Left lung (tissue), 10 donors: Measurements from ENCODE around the gene PDSS2. TPM values are rescaled to one million over a fixed set of nuclear protein-coding genes. Genes with fewer than 3 reads are reported as not detected.
"Not testable (repeated sequence)": the region's sequence is repeated elsewhere in the genome, so short reads cannot be mapped to it uniquely, and the experiment has no call there.

Experiments used
- ATAC-seq: fragments of 200-7000 bp; cut with Tn5 transposase; one replicate; pipeline ENCODE4 v1.9.1; 2020; ENCODE audit warnings: moderate library complexity
- DNase-seq, 4 donors: peaks; one replicate each; pipeline ENCODE4 v3.0.0-alpha.2; 2013 to 2020
- H3K27ac ChIP-seq, 2 donors: fragments of 200-600 bp; sonication (generic) in 1 of 2; one replicate each; pipeline versions ENCODE4 v1.5.0 to v1.8.0; 2020 to 2021
- H3K27me3 ChIP-seq, 2 donors: fragments of 200-600 bp; sonication (generic) in 1 of 2; one replicate each; pipeline versions ENCODE4 v1.5.0 to v1.8.0; 2020 to 2021
- H3K36me3 ChIP-seq, 2 donors: fragments of 200-600 bp; sonication (generic) in 1 of 2; one replicate each; pipeline versions ENCODE4 v1.5.0 to v1.8.0; 2020 to 2021
- H3K4me1 ChIP-seq, 2 donors: fragments of 200-600 bp; one replicate each; pipeline ENCODE4 v1.8.0; 2021
- H3K4me3 ChIP-seq, 2 donors: fragments of 200-600 bp; sonication (generic) in 1 of 2; one replicate each; pipeline versions ENCODE4 v1.5.0 to v1.8.0; 2020 to 2021; ENCODE audit warnings: mild to moderate bottlenecking in 1 of 2
- H3K9me3 ChIP-seq, 2 donors: fragments of 200-600 bp; sonication (generic) in 1 of 2; one replicate each; pipeline versions ENCODE4 v1.5.0 to v1.8.0; 2020 to 2021
- intact Hi-C, 2 donors: fragments of 100-400 bp; cut with DNase I; formaldehyde crosslinking; loops; one replicate each; pipeline versions ENCODE4 v1.11.2 to v1.14.2; 2022
- polyA plus RNA-seq, 6 donors: library from polyadenylated mRNA; unstranded; fragments of 120-200 nt; gene quantifications; one replicate each; pipeline ENCODE4 v1.2.1, GENCODE V29; 2013; ENCODE audit not compliant: insufficient read length in 6 of 6
- total RNA-seq, 2 donors: library from RNA; stranded (reverse); fragmentation: NEBNext Ultra II Directional; extraction: Animal tissue kit (Norgen Biotek cat#: 25700); gene quantifications; one replicate each; pipeline ENCODE4 v1.2.1, GENCODE V29; 2021
- TF ChIP-seq, protein P1 (sequence below), 2 donors: fragments of 200-600 bp; sonication (generic) in 1 of 2; IDR thresholded peaks; one replicate each; pipeline versions ENCODE4 v1.5.0 to v1.8.0; 2021; ENCODE audit warnings: antibody characterized with exemption in 2 of 2
- donor health status: DM: no; HTN: yes; CAD: no.
- donor health status: DM: no; HTN: no; CAD: no.

PDSS2 gene
- total and polyA plus RNA-seq, 8 donors = 13.9 to 20.6 (median 16.4) TPM

DNA sequence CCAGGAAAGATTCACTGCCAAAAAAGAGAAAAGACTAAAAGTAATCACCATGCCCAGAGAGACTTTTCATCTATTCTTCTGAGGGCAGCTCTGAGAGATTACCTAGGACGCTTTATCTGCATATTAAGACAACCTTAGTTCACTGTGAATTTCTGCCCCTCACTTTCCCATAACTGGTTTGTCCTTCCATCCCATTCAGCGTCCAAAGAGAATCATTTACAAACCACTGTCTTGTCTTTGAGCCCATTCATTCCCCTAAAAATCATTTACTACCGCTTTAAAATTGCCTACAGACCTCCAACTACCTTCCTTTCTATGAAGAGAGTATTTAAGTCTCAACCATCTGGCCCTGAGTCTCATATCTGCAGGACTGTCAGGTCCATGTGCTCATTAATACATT, 149.0 kb downstream of the PDSS2 start:
- Histone ChIP-seq H3K36me3 (no peaks in the 10 kb centered on the region), H3K27ac (no peak overlapping the region), H3K4me1 (peaks cover 0 to 4% of the 10 kb centered on the region in 2 donors), H3K27me3 (no peaks in the 10 kb centered on the region), H3K4me3 (no peak overlapping the region), H3K9me3 (no peaks in the 10 kb centered on the region)
- DNase-seq (no peak), ATAC-seq (no peak)
- intact Hi-C loops = no loop called here
- TF ChIP-seq, protein P1, sequence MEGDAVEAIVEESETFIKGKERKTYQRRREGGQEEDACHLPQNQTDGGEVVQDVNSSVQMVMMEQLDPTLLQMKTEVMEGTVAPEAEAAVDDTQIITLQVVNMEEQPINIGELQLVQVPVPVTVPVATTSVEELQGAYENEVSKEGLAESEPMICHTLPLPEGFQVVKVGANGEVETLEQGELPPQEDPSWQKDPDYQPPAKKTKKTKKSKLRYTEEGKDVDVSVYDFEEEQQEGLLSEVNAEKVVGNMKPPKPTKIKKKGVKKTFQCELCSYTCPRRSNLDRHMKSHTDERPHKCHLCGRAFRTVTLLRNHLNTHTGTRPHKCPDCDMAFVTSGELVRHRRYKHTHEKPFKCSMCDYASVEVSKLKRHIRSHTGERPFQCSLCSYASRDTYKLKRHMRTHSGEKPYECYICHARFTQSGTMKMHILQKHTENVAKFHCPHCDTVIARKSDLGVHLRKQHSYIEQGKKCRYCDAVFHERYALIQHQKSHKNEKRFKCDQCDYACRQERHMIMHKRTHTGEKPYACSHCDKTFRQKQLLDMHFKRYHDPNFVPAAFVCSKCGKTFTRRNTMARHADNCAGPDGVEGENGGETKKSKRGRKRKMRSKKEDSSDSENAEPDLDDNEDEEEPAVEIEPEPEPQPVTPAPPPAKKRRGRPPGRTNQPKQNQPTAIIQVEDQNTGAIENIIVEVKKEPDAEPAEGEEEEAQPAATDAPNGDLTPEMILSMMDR (IDR thresholded peaks at IDR 0.05) = no peak

DNA sequence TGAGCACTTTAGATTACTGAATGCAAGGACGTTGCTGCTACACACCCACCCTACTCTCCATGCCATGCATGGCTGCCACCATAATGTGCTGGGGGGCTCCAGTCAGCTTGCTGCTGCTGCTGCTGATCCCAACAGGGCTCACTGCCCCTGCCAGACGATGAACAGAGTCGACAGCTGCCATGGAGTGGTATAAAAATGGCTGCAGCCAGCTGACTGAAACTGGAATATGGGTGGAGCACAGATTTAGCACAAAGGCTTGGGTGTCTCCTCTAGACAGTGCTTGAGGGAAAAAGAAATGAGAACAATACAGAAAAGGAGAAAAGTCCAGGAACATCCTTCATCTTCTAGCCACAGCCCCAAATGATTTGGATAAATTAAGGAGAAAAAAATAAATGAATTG, 150.7 kb downstream of the PDSS2 start:
- Histone ChIP-seq H3K4me3 (no peak overlapping the region), H3K36me3 (no peaks in the 10 kb centered on the region), H3K27ac (no peak overlapping the region), H3K9me3 (no peaks in the 10 kb centered on the region), H3K4me1 (no peaks in the 10 kb centered on the region), H3K27me3 (no peaks in the 10 kb centered on the region)
- no peak for DNase-seq
- ATAC-seq = no peak
- intact Hi-C loops = no loop called here
- TF ChIP-seq, protein P1 (IDR thresholded peaks at IDR 0.05) = no peak

DNA sequence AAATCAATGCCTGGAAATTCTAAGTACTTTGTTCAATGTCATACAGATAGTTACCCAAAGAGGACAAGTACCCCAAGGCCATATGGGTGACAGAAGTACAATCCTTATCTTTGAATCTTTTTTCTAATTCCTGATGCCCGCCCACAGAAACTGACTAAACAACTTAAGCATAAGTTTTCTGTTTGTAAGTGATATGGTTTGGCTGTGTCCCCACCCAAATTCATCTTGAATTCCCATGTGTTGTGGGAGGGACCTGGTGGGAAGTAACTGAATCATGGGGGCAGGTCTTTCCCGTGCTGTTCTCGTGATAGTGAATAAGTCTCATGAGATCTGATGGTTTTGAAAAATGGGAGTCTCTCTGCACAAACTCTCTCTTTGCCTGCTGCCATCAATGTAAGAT, 153.4 kb downstream of the PDSS2 start:
- ATAC-seq, H3K27ac ChIP-seq, intact Hi-C loops, H3K27me3 ChIP-seq, H3K4me3 ChIP-seq, H3K36me3 ChIP-seq, H3K9me3 ChIP-seq, DNase-seq, H3K4me1 ChIP-seq: not testable (repeated sequence)

DNA sequence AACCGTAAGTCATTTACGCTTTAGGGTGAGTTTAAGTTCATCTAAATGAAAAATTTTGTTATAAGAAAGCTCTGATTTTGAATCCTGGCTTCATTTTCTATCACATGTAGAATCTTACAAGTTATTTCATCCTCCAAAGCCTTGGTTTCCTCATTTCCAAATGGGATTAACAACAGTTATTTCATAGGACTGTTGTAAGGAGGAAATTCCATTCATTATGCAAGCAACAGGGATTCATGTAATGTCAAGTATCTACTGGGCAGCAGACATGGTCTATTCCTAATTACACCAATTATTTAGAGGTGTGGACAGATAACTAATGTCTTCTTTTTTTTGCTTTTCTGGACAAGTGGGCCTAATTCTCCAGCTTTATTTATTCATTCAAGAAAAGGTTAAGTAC, 154.0 kb downstream of the PDSS2 start:
- H3K4me3 ChIP-seq = no peak overlapping the region
- no peaks in the 10 kb centered on the region for H3K27me3 ChIP-seq
- H3K9me3 ChIP-seq = no peaks in the 10 kb centered on the region
- no peaks in the 10 kb centered on the region for H3K36me3 ChIP-seq
- TF ChIP-seq, protein P1 (IDR thresholded peaks at IDR 0.05) = no peak
- ATAC-seq (no peak), DNase-seq (no peak)
- no peaks in the 10 kb centered on the region for H3K4me1 ChIP-seq
- intact Hi-C loops = no loop called here
- no peak overlapping the region for H3K27ac ChIP-seq

DNA sequence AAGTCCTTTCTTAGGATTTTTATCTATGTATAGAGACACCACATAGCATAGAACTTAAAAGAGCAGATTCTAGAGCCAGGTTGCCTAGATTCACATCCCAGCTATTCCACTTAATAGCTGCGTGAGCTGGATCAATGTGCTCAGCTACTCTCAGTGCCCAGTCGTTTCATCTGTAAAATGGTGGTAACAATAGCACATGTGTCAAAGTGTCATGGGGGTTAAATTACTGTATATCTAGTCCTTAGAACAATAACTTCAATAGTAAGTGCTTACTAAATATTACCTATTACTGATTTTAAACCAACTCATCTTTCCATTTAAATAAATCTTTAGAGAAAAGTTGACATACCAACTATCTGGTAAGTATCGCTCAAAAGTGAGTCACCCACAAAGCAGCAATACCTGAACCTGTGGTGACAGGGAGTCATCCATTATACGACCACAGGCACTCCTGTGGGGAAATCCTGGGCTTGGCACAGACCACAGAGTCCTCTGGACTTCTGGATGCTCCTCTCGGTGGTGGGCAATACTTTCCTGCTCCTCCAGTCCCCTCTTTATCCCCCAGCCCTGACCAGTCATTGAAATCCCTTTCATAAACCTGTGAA, 154.8 kb downstream of the PDSS2 start:
- ATAC-seq (no peak), DNase-seq (no peak)
- no peaks in the 10 kb centered on the region for H3K36me3 ChIP-seq
- H3K4me1 ChIP-seq = no peaks in the 10 kb centered on the region
- no peak overlapping the region for H3K27ac ChIP-seq
- no peaks in the 10 kb centered on the region for H3K27me3 ChIP-seq
- H3K9me3 ChIP-seq = no peaks in the 10 kb centered on the region
- TF ChIP-seq, protein P1 (IDR thresholded peaks at IDR 0.05) = no peak
- no peak overlapping the region for H3K4me3 ChIP-seq
- intact Hi-C loops = no loop called here

DNA sequence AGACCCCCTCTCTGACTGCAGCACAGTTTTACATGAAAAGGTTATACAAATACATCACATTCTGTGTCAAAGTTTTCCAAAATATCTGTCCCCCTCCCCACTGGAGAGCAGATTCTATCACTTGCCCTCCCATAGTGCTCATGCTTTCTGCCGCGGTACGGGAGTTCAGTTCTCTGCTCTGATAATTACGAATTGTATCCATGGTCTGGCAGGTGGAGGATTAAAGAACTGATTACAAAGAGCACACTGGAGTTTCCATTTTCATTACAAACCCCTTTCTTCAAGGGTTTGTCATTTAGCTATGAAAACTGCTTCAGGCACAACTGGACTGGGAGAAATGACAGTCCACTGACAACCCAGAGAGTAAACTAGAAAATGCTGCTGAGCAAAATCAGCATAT, 166.0 kb downstream of the PDSS2 start:
- no peak for DNase-seq
- intact Hi-C loops = no loop called here
- H3K4me3 ChIP-seq = no peak overlapping the region
- no peaks in the 10 kb centered on the region for H3K9me3 ChIP-seq
- no peaks in the 10 kb centered on the region for H3K27me3 ChIP-seq
- TF ChIP-seq, protein P1 (IDR thresholded peaks at IDR 0.05) = no peak
- H3K36me3 ChIP-seq = no peaks in the 10 kb centered on the region
- H3K27ac ChIP-seq = no peak overlapping the region
- no peak for ATAC-seq
- H3K4me1 ChIP-seq = no peaks in the 10 kb centered on the region
